ENCODE measurements around the gene TERT.

The TERT gene

GRCh38 chr5:1222147-1222546 lies 72.7 kb downstream of the TERT start:
- DNase-seq (ENCODE audit: low spot score) (no peak), FAIRE-seq (no peak)

- no peak for FAIRE-seq
Observed at GRCh38 chr5:1221721-1222120, 73.1 kb downstream of the TERT start.

DNA sequence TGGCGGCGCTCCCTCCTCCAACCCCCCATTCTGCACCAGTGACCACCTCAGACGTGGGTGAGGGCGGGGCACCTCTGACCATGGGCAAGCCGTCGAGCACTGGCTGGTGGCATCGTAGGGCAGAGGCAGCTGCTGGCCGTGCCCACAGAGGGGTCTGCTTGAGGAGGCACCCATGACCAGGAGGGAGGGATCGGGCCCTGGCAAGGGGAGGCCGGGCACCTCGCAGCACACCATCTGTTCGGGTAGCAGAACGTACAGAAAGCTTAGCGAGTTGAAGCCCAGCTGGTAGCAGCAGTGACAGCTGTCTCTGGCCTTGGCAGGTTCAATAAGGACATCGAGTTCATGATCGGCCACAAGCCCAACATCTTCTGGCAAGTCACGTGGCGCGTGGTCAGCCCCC lies 74.0 kb downstream of the TERT start:
- no peak for DNase-seq (ENCODE audit: low spot score)
- FAIRE-seq = no peak

More at GRCh38 chr5:1221721-1222120, 73.1 kb downstream of the TERT start:
- DNase-seq (ENCODE audit: low spot score) = no peak

DNA sequence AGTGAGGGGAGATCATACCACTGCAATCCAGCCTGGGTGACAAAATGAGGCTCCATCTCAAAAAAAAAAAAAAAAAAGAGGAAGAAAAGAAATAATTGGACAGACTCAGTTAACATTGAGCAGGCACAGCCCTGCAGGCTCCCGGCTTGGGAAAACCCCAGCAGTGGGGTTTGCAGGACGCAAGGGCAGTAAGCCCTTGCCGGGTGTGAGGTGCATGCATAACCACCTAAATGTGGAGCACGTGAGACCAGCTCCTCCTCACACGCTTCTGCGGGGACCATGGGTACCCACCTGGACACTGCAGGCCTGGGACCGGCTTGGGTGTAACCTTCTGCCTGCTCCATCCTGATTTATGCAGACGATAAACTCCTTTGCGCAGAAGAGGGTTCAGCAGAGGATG lies 74.5 kb downstream of the TERT start:
- FAIRE-seq (no peak), DNase-seq (ENCODE audit: low spot score) (no peak)

- no peak for DNase-seq (ENCODE audit: low spot score)
- no peak for FAIRE-seq
Observed at GRCh38 chr5:1219768-1220100, 75.1 kb downstream of the TERT start.

GRCh38 chr5:1219098-1219767 lies 75.6 kb downstream of the TERT start:
- DNase-seq (ENCODE audit: low spot score) = no peak
- no peak for FAIRE-seq

GRCh38 chr5:1218351-1219080 lies 76.4 kb downstream of the TERT start:
- FAIRE-seq = no peak

DNA sequence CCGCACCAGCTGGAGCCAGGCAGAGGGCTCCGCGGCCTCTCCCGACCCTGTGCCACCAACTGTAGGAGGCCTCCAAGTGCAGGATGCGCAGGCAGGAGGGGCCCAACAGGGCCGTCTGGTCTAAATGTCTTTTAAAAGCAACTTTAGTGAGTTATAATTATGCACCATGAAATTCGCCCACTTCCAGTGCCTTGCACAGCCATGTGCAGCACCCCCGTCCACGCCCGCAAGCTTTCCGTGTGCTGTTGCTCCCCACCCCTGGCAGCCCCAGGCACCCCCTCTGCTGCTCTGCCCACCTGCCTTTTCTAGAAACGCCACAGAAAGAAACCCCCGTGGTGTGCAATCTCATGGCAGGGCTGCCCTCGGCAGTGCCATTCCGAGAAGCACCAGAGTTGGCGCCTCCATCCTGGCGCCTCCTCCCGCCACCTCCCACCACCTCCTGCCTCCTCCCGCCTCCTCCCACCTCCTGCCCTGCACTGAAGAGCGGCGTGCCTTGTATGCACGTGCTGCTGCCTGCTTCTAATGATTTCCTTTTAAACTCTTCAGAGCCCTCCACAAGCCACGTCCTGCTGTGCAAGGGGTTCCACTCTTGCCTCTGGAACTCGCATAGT lies 77.2 kb downstream of the TERT start:
- FAIRE-seq (no peak), DNase-seq (ENCODE audit: low spot score) (no peak)

More at GRCh38 chr5:1218351-1219080, 76.4 kb downstream of the TERT start:
- no peak for DNase-seq (ENCODE audit: low spot score)

- DNase-seq (ENCODE audit: low spot score) = no peak
- FAIRE-seq = no peak
Observed at GRCh38 chr5:1216918-1217295, 78.0 kb downstream of the TERT start.

DNA sequence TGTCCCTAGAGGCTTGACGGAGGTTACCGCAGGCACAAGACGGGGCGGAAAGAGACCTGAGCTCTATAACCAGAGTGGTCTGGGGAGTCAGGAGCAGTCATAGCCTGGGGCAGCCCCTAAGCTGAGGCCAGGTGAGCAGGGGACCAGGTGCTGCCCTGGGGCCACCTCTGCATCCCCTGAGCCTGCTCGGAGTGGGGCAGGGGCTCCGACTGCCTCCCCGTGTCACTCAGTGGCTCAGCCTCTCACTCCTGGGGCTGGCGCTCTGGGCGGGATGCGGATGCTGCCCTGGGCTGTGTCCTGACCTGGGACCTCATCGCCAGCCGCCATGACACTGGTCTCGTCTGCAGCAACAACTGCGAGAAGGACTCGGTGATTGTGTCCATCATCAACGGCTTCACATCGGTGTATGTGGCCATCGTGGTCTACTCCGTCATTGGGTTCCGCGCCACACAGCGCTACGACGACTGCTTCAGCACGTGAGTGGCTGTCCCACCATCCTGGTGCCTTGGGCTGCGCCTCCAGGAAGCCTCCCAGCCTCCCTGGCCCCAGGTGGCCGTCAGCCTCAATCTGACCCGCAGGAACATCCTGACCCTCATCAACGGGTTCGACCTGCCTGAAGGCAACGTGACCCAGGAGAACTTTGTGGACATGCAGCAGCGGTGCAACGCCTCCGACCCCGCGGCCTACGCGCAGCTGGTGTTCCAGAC lies 78.5 kb downstream of the TERT start:
- DNase-seq (ENCODE audit: low spot score) (no peak), FAIRE-seq (no peak)

DNA sequence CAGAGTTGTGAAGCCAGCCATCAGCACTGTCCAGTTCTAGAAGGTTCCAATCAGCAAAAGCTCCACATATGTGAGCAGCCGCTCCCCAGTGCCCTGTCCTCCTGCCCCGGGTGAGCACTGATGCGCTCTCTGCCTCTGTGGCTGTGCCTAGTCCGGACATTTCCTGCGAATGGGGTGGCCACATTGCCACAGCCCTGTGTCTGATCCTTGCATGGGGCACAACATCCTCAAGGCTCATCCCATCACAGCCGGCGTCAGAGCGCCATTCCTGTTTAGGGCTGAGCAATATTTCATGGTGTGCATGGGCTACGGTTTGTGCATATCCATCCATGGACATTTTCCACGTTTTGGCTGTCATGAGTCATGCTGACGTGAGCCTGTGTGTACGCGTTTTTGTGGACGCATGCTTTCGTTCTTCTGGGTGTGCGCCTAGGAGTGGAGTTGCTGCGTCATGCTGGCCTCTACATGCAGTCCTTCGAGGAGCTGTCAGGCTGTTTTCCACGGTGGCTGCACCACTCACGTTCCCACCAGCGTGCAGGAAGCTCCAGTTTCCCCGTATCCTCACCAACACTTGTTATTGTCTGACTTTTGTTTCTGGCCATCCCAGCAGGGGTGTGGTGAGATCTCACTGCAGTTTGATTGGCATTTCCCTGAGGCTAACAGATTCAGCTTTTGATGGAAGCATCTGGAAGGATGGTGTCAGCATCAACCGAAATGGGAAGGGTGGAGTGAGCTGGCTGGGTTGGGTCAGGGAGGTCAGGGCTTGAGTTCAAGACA lies 79.4 kb downstream of the TERT start:
- DNase-seq (ENCODE audit: low spot score) = no peak
- FAIRE-seq = no peak

GRCh38 chr5:1214936-1215220 lies 80.0 kb downstream of the TERT start:
- DNase-seq (ENCODE audit: low spot score) (no peak), FAIRE-seq (no peak)

GRCh38 chr5:1214163-1214935 lies 80.5 kb downstream of the TERT start:
- no peak for DNase-seq (ENCODE audit: low spot score)
- FAIRE-seq = no peak

DNA sequence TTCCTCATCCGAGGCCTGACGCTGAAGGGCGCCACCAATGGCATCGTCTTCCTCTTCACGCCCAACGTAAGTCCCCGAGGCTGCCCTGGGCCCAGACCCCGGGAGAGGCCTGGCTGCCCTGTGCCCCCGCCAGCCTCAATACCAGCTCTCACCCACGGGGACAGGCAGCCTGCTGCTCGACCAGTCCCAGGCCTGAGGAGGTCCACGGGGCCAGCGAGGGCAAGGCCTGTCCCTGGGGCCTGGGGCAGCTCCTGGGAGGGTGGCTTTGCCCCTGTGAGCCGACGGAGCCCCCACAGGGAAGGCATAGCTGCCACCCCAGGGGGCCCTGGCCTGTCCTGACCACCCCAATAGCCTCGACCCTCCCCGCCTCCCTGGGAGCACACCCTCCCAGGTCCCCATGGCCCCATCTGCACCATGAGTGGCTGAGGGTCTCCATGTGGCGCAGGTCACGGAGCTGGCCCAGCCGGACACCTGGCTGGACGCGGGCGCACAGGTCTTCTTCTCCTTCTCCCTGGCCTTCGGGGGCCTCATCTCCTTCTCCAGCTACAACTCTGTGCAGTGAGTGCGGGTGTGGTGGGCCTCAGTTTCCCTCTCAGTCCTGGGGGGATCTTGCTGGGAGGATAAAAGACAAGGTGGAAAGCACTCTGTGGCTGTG lies 81.2 kb downstream of the TERT start:
- no peak for FAIRE-seq
- no peak for DNase-seq (ENCODE audit: low spot score)

DNA sequence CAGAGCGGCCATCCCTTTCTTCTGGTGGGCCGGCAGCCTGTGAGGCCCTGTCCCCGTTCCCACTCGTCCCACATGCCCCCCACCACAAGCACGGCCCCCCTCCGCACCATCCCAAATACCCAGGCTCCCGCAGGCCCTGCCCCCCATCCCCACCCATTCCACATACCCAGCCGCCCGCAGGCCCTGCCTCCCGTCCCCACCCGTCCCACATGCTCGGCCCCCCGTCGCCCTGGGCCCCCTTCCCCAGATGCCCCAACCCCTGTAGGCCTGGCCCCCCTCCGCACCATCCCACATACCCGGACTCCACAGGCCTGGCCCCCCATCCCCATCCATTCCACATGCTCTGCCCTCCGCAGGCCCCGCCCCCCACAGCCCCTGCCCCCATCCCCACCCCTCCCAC lies 82.0 kb downstream of the TERT start:
- DNase-seq (ENCODE audit: low spot score) (no peak), FAIRE-seq (no peak)

- FAIRE-seq (no peak), DNase-seq (ENCODE audit: low spot score) (no peak)
Observed at GRCh38 chr5:1212271-1212670, 82.6 kb downstream of the TERT start.

DNA sequence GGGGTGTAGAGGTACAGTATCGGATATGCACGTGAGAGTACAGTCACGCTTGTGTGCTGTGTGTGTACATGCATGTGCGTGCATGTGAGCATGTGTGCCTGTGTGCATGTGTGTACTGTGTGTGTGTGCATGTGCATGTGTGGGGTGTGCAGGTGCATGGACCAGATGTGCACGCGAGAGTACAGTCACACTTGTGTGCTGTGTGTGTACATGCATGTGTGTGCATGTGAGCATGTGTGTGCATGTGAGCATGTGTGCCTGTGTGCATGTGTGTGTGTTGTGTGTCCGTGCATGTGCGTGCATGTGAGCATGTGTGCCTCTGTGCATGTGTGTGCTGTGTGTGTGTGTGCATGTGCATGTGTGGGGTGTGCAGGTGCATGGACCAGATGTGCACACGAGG lies 83.2 kb downstream of the TERT start:
- DNase-seq (ENCODE audit: low spot score) (no peak), FAIRE-seq (no peak)

DNA sequence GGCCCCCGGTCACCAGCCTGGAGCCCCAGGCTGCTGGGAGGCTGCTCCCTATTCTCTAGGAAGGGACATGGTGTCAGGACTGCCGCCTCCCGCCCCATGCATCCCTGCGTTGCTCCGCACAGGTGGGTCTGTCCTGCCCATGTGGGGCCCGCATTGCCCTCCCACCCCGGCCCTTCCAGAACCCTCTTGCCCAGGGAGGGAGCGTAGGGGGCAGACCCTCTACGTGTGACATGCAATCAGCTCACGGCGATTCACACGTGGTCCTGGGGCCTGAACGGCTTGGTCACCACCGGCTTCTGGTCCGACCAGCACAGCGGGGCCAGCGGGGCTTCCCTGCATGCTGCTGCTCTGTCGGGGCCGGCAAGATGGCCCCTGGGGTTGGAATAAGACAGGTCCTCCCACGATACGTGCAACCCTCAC lies 84.0 kb downstream of the TERT start:
- no peak for FAIRE-seq
- DNase-seq (ENCODE audit: low spot score) = no peak

DNA sequence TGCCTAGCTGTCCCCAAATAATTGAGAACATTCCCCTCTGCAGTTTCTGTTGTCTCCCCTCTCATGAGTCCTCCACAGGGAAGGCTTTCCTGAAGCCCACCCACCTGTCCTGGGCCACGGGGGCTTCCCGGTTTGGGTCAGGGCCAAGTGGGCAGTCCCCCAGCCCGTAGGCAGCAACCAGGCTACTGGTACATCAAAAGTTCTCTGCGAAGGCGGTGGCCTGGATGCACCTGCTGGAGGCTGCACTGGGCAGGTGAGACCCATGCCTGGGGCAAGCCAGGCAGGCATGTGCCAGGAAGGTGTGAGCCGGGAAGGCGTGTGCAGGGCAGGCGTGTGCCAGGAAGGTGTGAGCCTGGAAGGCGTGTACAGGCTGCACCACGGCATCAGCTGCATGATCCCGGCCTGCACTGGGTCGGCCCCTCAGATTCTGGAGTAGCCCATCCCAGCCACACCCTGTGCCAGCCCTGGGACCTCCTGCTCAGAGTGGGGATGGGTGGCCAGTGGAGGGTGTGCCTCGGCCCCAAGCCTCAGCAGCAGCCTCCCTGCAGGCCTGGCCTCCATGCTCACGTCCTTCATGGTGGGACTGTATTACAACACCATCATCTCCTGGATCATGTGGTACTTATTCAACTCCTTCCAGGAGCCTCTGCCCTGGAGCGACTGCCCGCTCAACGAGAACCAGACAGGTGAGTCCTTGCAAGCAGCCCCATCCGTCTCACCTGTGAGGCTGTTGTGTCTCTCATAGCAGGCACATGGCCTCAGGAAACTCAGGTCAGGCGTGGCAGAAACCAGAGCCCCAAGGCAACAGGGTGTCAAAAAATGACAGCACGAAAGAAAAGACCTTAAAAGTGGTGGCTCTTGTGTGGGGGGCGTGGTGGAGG lies 84.7 kb downstream of the TERT start:
- FAIRE-seq (no peak), DNase-seq (ENCODE audit: low spot score) (no peak)

DNA sequence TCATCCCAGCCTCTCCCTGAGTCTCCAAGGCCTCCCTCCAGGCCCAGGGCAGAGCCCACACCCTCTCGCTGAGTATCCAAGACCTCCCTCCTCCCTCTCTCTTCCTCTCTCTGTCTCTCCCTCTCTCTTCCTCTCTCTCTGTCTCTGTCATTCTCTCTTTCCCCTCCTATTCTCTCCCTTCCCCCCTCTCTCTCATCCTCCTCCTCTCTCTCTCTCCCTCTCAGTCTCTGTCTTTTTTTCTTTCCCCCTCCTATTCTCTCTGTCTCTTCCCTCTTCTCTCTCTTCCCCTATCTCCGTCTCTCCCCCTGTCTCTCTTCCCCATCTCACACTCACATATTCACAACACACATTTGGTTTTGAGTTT lies 85.4 kb downstream of the TERT start:
- no peak for DNase-seq (ENCODE audit: low spot score)
- FAIRE-seq = no peak

Measured in RCC 7860 (cell line).